Nephron (organoid): ENCODE data around the gene CGB7.

Experiments
- H3K27ac Mint-ChIP-seq, 3 experiments: 2 replicates each; pipeline ENCODE4 v1.8.0; 2020; ENCODE audit warnings: mixed read lengths in 3 of 3, mild to moderate bottlenecking in 2 of 3, moderate library complexity in 1 of 3
- H3K27me3 Mint-ChIP-seq: 2 replicates; pipeline ENCODE4 v1.8.0; 2021; ENCODE audit warnings: low read depth, mild to moderate bottlenecking, moderate library complexity, mixed read lengths
- H3K36me3 Mint-ChIP-seq: 2 replicates; pipeline ENCODE4 v1.8.0; 2020; ENCODE audit warnings: low read depth, mixed read lengths
- H3K4me1 Mint-ChIP-seq: 2 replicates; pipeline ENCODE4 v1.8.0; 2020; ENCODE audit warnings: mixed read lengths
- H3K4me3 Mint-ChIP-seq, 3 experiments: 2 replicates each; pipeline ENCODE4 v1.8.0; 2020; ENCODE audit warnings: mild to moderate bottlenecking in 3 of 3, mixed read lengths in 3 of 3, moderate library complexity in 2 of 3
- H3K9me3 Mint-ChIP-seq: 2 replicates; pipeline ENCODE4 v1.8.0; 2020; ENCODE audit warnings: mixed read lengths
- CTCF ChIP-seq, 3 experiments: fragments of 200-600 bp; sonication (generic); IDR thresholded peaks; one replicate each; pipeline ENCODE4 v1.5.0; 2021; ENCODE audit warnings: antibody characterized with exemption in 3 of 3; ENCODE audit not compliant: unreplicated experiment in 3 of 3

CGB7 gene

GRCh38 chr19:49070416-49070815, 12.9 kb upstream of the CGB7 start:
- H3K27me3 Mint-ChIP-seq: peaks cover 80% of the 10 kb centered on the region
- peaks cover 47% of the 10 kb centered on the region for H3K4me1 Mint-ChIP-seq
- no peak overlapping the region for H3K27ac Mint-ChIP-seq
- peaks cover 10% of the 10 kb centered on the region for H3K36me3 Mint-ChIP-seq
- peak overlapping the region in 2 of 3 experiments; percentile 2 to 33 for H3K4me3 Mint-ChIP-seq
- TF ChIP-seq CTCF (IDR thresholded peaks at IDR 0.05; ENCODE audit: unreplicated experiment in 3 of 3): no peak
- peaks cover 16% of the 10 kb centered on the region for H3K9me3 Mint-ChIP-seq

- Mint-ChIP-seq H3K4me1 (peaks cover 47% of the 10 kb centered on the region), H3K9me3 (peaks cover 16% of the 10 kb centered on the region), H3K36me3 (peaks cover 10% of the 10 kb centered on the region), H3K27ac (no peak overlapping the region), H3K27me3 (peaks cover 68% of the 10 kb centered on the region), H3K4me3 (no peak overlapping the region)
- no peak for TF ChIP-seq CTCF (IDR thresholded peaks at IDR 0.05; ENCODE audit: unreplicated experiment in 3 of 3)
Measured at GRCh38 chr19:49069026-49069425, 11.5 kb upstream of the CGB7 start.

- Mint-ChIP-seq H3K4me3 (no peak overlapping the region), H3K27me3 (peaks cover 57% of the 10 kb centered on the region), H3K9me3 (peaks cover 14% of the 10 kb centered on the region), H3K27ac (peak overlapping the region in 1 of 3 experiments; percentile 10), H3K4me1 (peaks cover 33% of the 10 kb centered on the region), H3K36me3 (no peaks in the 10 kb centered on the region)
- TF ChIP-seq CTCF (IDR thresholded peaks at IDR 0.05; ENCODE audit: unreplicated experiment in 3 of 3): no peak
Measured at GRCh38 chr19:49067554-49067953, 10.0 kb upstream of the CGB7 start.

- peaks cover 14% of the 10 kb centered on the region for H3K9me3 Mint-ChIP-seq
Measured at GRCh38 chr19:49065905-49066512, 8.5 kb upstream of the CGB7 start.

GRCh38 chr19:49064768-49065611, 7.4 kb upstream of the CGB7 start, which contains the start of gene NTF4:
NTF4 (minus strand) TSS chr19:49064818; CDS start chr19:49061997, 2,821 bp downstream.
- H3K4me3 Mint-ChIP-seq: peak within 1 kb of the TSS; percentile 56 to 77 (median 60)
- H3K36me3 Mint-ChIP-seq: no peaks in the 10 kb centered on the region
- H3K27ac Mint-ChIP-seq: peak within 1 kb of the TSS; percentile 10 to 48 (median 29)
- H3K4me1 Mint-ChIP-seq: peaks cover 34% of the 10 kb centered on the region
- H3K27me3 Mint-ChIP-seq: peaks cover 50% of the 10 kb centered on the region
- no peak for TF ChIP-seq CTCF (IDR thresholded peaks at IDR 0.05; ENCODE audit: unreplicated experiment in 3 of 3)
- H3K9me3 Mint-ChIP-seq: peaks cover 8% of the 10 kb centered on the region

More at GRCh38 chr19:49065905-49066512, 8.5 kb upstream of the CGB7 start:
- TF ChIP-seq CTCF (IDR thresholded peaks at IDR 0.05; ENCODE audit: unreplicated experiment in 3 of 3): no peak
- H3K4me3 Mint-ChIP-seq: peak overlapping the region; percentile 7 to 73 (median 12)
- H3K27ac Mint-ChIP-seq: peak overlapping the region; percentile 10 to 52 (median 32)
- H3K27me3 Mint-ChIP-seq: peaks cover 50% of the 10 kb centered on the region
- H3K4me1 Mint-ChIP-seq: peaks cover 34% of the 10 kb centered on the region
- no peaks in the 10 kb centered on the region for H3K36me3 Mint-ChIP-seq
